Stimulated activated CD8-positive, alpha-beta memory T cell treated with anti-CD3 and anti-CD28 coated beads, Interleukin-4, amount 100 ng/mL, for 24 hours (primary cell): Measurements from ENCODE around the gene GATAD2B.
"Not testable (repeated sequence)": the region's sequence is repeated elsewhere in the genome, so short reads cannot be mapped to it uniquely, and the experiment has no call there.

Experiments
- DNase-seq: peaks from one replicate; pipeline ENCODE4 v3.0.0-alpha.2; 2020; ENCODE audit warnings: low read depth

The GATAD2B gene

DNA sequence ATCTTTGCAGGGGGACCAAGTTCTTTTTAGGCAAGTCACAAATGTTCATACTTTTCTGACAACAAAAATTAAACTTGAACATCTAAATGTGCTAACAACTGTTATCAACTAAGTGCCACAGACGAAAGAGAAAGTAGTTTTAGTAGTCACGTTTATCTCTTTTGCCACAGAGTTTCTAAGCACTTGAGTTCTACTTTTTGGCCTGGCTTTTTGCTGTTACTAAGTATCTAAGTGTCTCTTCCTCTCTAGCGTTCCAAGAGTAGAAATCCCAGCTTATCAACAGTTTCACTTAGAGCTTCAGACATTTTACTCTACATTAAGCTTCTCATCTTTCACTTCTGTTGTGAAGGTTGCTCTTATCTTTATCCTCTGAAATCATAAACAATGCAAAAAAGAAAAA is 34.2 kb downstream of the GATAD2B start:
- DNase-seq, result no peak

DNA sequence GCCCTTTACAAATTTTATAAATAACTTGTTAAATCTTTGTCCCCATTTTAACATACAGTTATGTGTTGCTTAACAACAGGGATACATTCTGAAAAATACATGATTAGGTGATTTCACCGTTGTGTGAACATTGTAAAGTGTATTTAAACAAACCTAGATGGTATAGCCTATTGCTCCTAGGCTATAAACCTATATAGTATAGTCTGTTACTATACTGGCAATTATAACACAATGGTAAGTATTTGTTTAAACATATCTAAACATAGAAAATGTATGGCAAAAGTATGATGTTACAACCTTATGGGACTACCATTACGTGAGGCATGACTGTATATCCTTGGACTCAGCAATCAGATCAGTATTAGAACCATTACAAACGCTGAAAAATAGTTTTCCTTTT is 36.6 kb downstream of the GATAD2B start:
- no peak for DNase-seq

DNA sequence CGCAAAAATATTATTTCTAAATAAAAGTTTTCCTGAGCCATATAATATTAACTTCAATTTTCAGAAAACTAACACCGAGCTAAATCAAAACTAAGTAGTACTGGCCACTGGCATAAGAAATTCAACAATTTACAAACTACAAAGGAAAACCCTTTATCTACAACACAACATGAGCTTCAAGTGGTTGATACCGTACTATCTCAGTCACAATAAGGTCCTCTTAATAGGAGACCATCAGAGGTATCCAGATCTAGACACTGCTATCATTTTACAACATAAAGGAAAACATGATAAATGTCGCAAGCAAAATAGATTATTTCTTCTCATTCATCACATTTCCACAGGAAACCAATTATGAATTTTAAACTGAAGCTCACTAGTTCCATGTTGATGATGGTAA is 39.5 kb downstream of the GATAD2B start:
- no peak for DNase-seq

GRCh38 chr1:153882296-153882912 is 40.4 kb downstream of the GATAD2B start:
- no peak for DNase-seq

DNA sequence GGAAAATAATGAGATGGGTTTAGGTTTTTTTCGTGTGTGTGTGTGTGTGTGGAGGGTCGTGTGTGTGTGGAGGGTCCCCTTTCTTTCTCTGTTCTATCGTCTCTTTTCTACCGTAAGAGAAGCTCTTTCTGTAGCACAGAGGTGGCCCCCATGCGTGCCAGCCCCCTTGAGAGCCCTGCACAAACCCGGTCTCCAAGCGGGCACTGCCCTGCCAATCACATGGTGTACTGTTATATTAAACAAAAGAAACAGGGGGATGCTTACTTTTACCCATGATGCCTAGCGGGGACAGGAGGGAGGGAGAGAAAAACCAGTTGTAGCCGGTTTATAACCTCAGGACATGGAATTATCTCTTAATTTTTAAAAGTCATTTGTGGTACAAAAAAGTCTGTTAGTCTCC is 41.0 kb downstream of the GATAD2B start:
- DNase-seq, result no peak

- DNase-seq, result peak; percentile 5
Measured at GRCh38 chr1:153880962-153881361, 41.8 kb downstream of the GATAD2B start.

DNA sequence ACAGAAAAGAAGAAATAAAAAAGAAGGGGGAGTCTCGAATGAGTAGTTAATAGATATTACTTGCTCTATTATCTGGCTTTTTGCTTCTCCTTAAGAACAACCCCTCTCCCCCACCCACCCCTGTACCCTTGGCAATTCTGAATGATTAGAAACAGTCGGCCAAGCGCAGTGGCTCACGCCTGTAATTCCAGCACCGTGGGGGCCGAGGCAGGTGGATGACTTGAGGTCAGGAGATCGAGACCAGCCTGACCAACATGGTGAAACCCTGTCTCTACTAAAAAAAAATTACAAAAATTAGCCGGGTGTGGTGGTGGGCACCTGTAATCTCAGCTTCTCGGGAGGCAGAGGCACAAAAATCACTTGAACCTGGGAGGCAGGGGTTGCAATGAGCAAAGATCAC is 42.7 kb downstream of the GATAD2B start:
- no peak for DNase-seq

- DNase-seq, result no peak
Measured at GRCh38 chr1:153877112-153877511, 45.7 kb downstream of the GATAD2B start.

- DNase-seq, result no peak
Measured at GRCh38 chr1:153872934-153873333, 49.8 kb downstream of the GATAD2B start.

DNA sequence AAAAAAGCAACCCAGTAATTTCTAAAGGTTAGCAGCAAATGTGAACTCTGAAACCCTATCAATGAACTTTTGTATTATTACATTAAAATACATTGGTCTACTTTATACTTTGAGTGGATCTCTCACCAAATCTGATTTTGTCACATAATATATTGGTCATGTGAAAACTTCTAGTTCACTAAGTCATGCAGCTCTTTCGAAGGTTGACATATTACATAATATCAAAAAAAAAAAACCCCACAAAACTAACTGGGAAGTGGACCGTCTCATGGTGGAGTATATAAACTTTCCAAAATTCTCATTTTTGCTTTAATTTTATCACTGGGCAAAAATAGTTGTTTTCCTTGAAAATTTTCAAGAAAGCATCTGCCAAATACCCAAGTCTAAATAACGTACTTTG is 50.4 kb downstream of the GATAD2B start:
- DNase-seq, result no peak

GRCh38 chr1:153869486-153869885 is 53.3 kb downstream of the GATAD2B start:
- DNase-seq, result no peak

GRCh38 chr1:153866045-153866850 is 56.5 kb downstream of the GATAD2B start:
- no peak for DNase-seq

GRCh38 chr1:153860285-153860684 is 62.5 kb downstream of the GATAD2B start:
- no peak for DNase-seq

- no peak for DNase-seq
Measured at GRCh38 chr1:153857505-153857904, 65.3 kb downstream of the GATAD2B start.

DNA sequence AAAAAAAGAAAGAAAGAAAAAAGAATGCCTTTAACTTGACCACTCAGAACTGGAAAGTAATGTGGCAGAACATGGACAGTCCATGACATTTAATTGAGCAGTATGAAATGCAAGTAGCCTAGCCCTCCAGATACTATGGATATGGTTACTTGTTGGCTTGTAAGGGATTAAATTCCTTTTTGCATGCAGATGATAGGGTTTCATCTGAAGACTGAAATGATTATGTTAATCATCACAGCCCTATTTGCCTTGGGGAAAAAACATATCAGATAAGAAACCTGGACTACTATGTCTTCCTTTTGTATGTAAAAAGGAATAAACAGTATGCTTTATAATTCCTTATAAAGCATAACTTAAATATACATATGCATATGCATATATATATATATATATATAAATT is 66.0 kb downstream of the GATAD2B start:
- DNase-seq, result no peak

DNA sequence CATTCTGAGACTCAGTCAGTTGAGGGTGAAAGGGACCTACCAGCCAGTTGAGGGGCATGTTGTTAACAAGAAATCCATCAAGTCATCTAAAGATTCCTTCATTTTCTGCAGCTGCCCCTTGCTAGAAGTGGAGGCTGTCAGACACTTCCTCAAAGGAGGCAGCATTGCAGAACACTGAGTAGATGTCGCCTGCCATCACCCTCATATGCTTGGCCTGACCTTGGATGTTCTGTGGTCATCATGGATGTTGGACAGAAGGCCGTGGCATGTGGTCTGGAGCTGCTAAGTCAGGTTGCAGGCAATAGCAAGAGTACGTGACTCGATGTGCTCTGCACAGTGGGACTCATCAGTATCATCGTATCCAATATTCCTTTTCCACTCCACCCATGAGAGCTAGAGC is 70.6 kb downstream of the GATAD2B start:
- DNase-seq, result no peak

DNA sequence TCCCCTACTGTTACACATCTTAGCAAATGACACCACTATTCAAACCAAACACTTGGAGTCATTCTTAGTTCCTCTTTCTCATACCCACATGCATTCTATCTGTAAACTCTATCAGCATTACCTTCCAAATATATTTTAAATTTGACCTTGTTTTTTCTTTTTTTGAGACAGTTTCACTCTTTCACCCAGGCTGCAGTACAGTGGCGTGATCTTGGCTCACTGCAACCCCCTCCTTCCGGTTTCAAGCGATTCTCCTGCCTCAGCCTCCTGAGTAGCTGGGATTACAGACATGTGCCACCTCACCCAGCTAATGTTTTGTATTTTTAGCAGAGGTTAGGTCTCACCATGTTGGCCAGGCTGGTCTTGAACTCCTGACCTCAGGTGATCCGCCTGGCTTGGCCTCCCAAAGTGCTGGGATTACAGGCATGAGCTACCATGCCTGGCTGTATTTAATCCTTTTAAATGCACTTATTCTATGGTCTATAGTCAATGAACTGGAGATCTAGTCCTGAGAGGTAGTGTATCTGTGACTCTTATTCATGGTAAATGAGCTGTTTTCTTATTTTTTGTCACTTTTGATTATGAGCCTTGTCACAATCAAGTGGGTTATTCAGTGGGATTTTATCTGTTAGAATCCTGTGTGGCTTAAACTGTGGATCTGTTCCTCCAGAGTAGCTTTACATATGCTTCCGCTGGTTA is 73.1 kb downstream of the GATAD2B start:
- peak; percentile 6 for DNase-seq

- no peak for DNase-seq
Measured at GRCh38 chr1:153848805-153849204, 74.0 kb downstream of the GATAD2B start.

GRCh38 chr1:153845158-153845557 is 77.6 kb downstream of the GATAD2B start:
- DNase-seq, result no peak

- DNase-seq, result not testable (repeated sequence)
Measured at GRCh38 chr1:153844349-153844748, 78.4 kb downstream of the GATAD2B start.

GRCh38 chr1:153842006-153842471 is 80.7 kb downstream of the GATAD2B start:
- DNase-seq, result no peak

- no peak for DNase-seq
Measured at GRCh38 chr1:153841463-153841994, 81.2 kb downstream of the GATAD2B start.

- not testable (repeated sequence) for DNase-seq
Measured at GRCh38 chr1:153840774-153841173, 82.0 kb downstream of the GATAD2B start.
